Tibial artery (tissue), 4 donors: ENCODE results near the gene MYOD1.
A peak's percentile ranks its signal among the peaks of the same experiment; 100 is the strongest.

Source experiments
- DNase-seq, 2 donors: peaks; one replicate each; pipeline ENCODE4 v3.0.0-alpha.2; 2019
- H3K27ac ChIP-seq, 2 donors: fragments of 200-600 bp; sonication (generic) in 1 of 2; 1 replicate in 1 of 2; 2 replicates in 1 of 2; pipeline ENCODE4 v1.5.1; 2018 to 2019; ENCODE audit warnings: mild to moderate bottlenecking in 1 of 2
- H3K27me3 ChIP-seq, 2 donors: fragments of 200-600 bp; sonication (generic) in 1 of 2; one replicate each; pipeline versions ENCODE4 v1.5.1 to v1.6.0; 2016 to 2019
- H3K36me3 ChIP-seq, 3 donors: fragments of 200-600 bp; sonication (generic) in 2 of 3; one replicate each; pipeline ENCODE4 v1.5.1; 2016 to 2019; ENCODE audit warnings: mild to moderate bottlenecking in 2 of 3
- H3K4me1 ChIP-seq, 4 donors: fragments of 200-600 bp; sonication (generic) in 2 of 4; 1 replicate in 3 of 4; 2 replicates in 1 of 4; pipeline ENCODE4 v1.5.1; 2016 to 2019
- H3K4me3 ChIP-seq, 2 donors: fragments of 200-600 bp; sonication (generic) in 1 of 2; 1 replicate in 1 of 2; 2 replicates in 1 of 2; pipeline ENCODE4 v1.5.1; 2018 to 2019; ENCODE audit warnings: mild to moderate bottlenecking in 2 of 2
- H3K9me3 ChIP-seq, 3 donors: fragments of 200-600 bp; sonication (generic) in 1 of 3; one replicate each; pipeline ENCODE4 v1.5.1; 2016 to 2019
- CTCF ChIP-seq, 2 experiments: fragments of 200-600 bp in 1 of 2; fragments of 450-650 bp in 1 of 2; IDR thresholded peaks; one replicate each; pipeline ENCODE4 v1.5.1; 2017 to 2019; ENCODE audit warnings: antibody characterized with exemption in 2 of 2, mild to moderate bottlenecking in 1 of 2, moderate library complexity in 1 of 2
- intact Hi-C: fragments of 100-400 bp; cut with DNase I; formaldehyde crosslinking; loops from one replicate; pipeline ENCODE4 v1.15.0; 2023; ENCODE audit warnings: low total_unique reads

MYOD1 gene

GRCh38 chr11:17742019-17742418, 22.6 kb downstream of the MYOD1 start:
- no peak for TF ChIP-seq CTCF (IDR thresholded peaks at IDR 0.05)
- Histone ChIP-seq H3K36me3 (no peaks in the 10 kb centered on the region), H3K27me3 (peaks cover 0 to 89% of the 10 kb centered on the region in 2 donors), H3K4me1 (no peaks in the 10 kb centered on the region), H3K9me3 (no peaks in the 10 kb centered on the region), H3K4me3 (no peak overlapping the region), H3K27ac (no peak overlapping the region)
- intact Hi-C loops: no loop called here
- no peak for DNase-seq

GRCh38 chr11:17743026-17743807, 23.8 kb downstream of the MYOD1 start:
- Histone ChIP-seq H3K36me3 (no peaks in the 10 kb centered on the region), H3K9me3 (no peaks in the 10 kb centered on the region), H3K4me3 (no peak overlapping the region), H3K27me3 (peaks cover 0 to 89% of the 10 kb centered on the region in 2 donors), H3K4me1 (no peaks in the 10 kb centered on the region), H3K27ac (no peak overlapping the region)
- TF ChIP-seq CTCF (IDR thresholded peaks at IDR 0.05): no peak
- intact Hi-C loops: no loop called here
- peak in 1 of 2 donors; percentile 41 for DNase-seq

DNA sequence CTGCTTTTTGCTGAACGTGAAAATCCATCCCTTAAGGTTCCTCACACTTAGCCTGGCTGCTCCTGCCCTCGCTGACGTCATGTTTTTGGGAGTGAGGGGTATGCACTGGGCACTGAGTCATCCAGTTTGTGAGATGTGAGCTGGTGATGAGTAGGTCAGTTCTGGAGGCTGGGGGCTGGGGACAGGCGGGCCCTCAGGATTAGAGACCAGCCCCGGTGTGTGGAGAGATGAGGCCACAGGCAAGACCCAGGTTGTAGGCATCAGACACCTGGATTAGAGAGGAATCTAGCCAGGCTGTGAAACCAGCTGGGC, 24.4 kb downstream of the MYOD1 start:
- TF ChIP-seq CTCF (IDR thresholded peaks at IDR 0.05): no peak
- Histone ChIP-seq H3K4me3 (no peak overlapping the region), H3K36me3 (no peaks in the 10 kb centered on the region), H3K27ac (no peak overlapping the region), H3K4me1 (no peaks in the 10 kb centered on the region), H3K9me3 (no peaks in the 10 kb centered on the region), H3K27me3 (peaks cover 0 to 86% of the 10 kb centered on the region in 2 donors)
- peak in 1 of 2 donors; percentile 39 for DNase-seq
- intact Hi-C loops: no loop called here

- TF ChIP-seq CTCF (IDR thresholded peaks at IDR 0.05): no peak
- H3K27ac ChIP-seq: no peak overlapping the region
- intact Hi-C loops: no loop called here
- peaks cover 0 to 83% of the 10 kb centered on the region in 2 donors for H3K27me3 ChIP-seq
- H3K4me3 ChIP-seq: no peak overlapping the region
- H3K4me1 ChIP-seq: no peaks in the 10 kb centered on the region
- no peaks in the 10 kb centered on the region for H3K36me3 ChIP-seq
- DNase-seq: peak in 1 of 2 donors; percentile 60
- no peaks in the 10 kb centered on the region for H3K9me3 ChIP-seq
Observed at GRCh38 chr11:17744151-17744940, 25.0 kb downstream of the MYOD1 start.

DNA sequence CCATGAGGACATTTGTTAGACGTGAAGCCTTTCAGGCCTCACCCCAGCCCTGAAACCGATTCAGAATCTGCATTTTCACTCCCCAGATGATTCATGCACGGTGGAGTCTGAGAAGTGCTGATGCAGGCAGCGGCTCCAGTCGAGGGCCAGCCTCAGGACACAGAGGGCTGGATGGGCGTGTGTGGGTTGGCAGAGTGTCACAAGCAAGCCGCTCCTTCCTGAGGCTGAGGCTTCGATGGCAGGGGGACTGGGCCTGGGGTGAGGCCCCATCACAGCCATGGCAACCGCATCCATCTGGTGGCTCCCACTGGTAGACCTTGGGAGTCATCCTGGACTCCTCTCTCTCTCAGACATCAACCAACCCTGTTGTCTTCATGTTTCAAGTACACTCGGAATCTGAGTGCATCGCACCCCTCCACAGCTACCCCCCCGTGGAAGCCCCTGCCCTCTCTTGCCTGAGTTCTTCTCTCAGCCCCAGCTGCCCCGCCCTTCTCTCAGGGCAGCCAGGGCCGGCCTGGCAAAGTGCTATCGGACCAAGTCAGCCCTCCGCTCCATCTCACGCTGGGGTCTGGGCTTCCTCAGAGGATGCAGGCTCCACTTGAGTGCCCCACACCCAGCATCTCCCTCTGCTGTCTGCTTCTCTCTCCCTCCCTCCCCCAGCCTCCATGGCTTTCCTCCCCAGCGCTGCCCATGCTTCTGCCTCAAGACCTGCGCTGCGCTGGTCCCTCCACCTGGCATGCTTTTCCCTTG, 25.8 kb downstream of the MYOD1 start:
- DNase-seq: peak in 1 of 2 donors; percentile 60
- H3K4me1 ChIP-seq: no peaks in the 10 kb centered on the region
- H3K27ac ChIP-seq: no peak overlapping the region
- intact Hi-C loops: no loop called here
- H3K36me3 ChIP-seq: no peaks in the 10 kb centered on the region
- peaks cover 0 to 75% of the 10 kb centered on the region in 2 donors for H3K27me3 ChIP-seq
- TF ChIP-seq CTCF (IDR thresholded peaks at IDR 0.05): no peak
- no peak overlapping the region for H3K4me3 ChIP-seq
- H3K9me3 ChIP-seq: no peaks in the 10 kb centered on the region
